ENCODE results near the gene STXBP1.

GRCh38 chr9:127606043-127606442, 6.0 kb upstream of the STXBP1 start:
- TF ChIP-seq, protein P1, sequence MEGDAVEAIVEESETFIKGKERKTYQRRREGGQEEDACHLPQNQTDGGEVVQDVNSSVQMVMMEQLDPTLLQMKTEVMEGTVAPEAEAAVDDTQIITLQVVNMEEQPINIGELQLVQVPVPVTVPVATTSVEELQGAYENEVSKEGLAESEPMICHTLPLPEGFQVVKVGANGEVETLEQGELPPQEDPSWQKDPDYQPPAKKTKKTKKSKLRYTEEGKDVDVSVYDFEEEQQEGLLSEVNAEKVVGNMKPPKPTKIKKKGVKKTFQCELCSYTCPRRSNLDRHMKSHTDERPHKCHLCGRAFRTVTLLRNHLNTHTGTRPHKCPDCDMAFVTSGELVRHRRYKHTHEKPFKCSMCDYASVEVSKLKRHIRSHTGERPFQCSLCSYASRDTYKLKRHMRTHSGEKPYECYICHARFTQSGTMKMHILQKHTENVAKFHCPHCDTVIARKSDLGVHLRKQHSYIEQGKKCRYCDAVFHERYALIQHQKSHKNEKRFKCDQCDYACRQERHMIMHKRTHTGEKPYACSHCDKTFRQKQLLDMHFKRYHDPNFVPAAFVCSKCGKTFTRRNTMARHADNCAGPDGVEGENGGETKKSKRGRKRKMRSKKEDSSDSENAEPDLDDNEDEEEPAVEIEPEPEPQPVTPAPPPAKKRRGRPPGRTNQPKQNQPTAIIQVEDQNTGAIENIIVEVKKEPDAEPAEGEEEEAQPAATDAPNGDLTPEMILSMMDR (IDR thresholded peaks at IDR 0.05; ENCODE audit: low read length), result no peak
- no peak for TF ChIP-seq EZH2 (IDR thresholded peaks at IDR 0.05; ENCODE audit: borderline replicate concordance, low read length)

All from OCI-LY1 (cell line).